Brain microvascular endothelial cell (primary cell): ENCODE measurements around the gene NIPSNAP3A.
A peak's percentile ranks its signal among the peaks of the same experiment; 100 is the strongest.

Source experiments
- DNase-seq: peaks from one replicate; pipeline ENCODE4 v3.0.0-alpha.2; 2020
- H3K27ac ChIP-seq: fragments of 250-450 bp; sonication (Bioruptor Pico); 2 replicates; pipeline ENCODE4 v1.5.1; 2020; ENCODE audit warnings: mild to moderate bottlenecking, moderate library complexity
- H3K27me3 ChIP-seq: fragments of 250-450 bp; sonication (Bioruptor Pico); replicated peaks from 2 replicates; pipeline ENCODE4 v1.5.1; 2020; ENCODE audit warnings: mild to moderate bottlenecking
- H3K36me3 ChIP-seq: fragments of 250-450 bp; sonication (Bioruptor Pico); replicated peaks from 2 replicates; pipeline ENCODE4 v1.5.1; 2020; ENCODE audit warnings: mild to moderate bottlenecking
- H3K4me3 ChIP-seq: 2 replicates; pipeline ENCODE4 v1.5.1; 2011; ENCODE audit warnings: low read depth, mild to moderate bottlenecking, control low read depth, low read length, moderate library complexity
- CTCF ChIP-seq: IDR thresholded peaks from 2 replicates; pipeline ENCODE4 v1.5.1; 2011; ENCODE audit warnings: low read depth, mild to moderate bottlenecking, moderate library complexity, low read length, control low read depth, inconsistent platforms; ENCODE audit errors: missing control alignments
- in situ Hi-C: cut with HindIII; loops from 2 replicates; pipeline ENCODE4 v1.10.0; 2017; ENCODE audit warnings: low sequenced_read_pairs, low pct_ligation_motif_present

NIPSNAP3A gene

GRCh38 chr9:104800068-104800785 is 52.7 kb downstream of the NIPSNAP3A start:
- Histone ChIP-seq H3K36me3 (peaks cover 96% of the 10 kb centered on the region), H3K4me3 (no peak overlapping the region), H3K27me3 (no peaks in the 10 kb centered on the region), H3K27ac (no peak overlapping the region)
- TF ChIP-seq CTCF: no peak
- in situ Hi-C loops: no loop called here
- no peak for DNase-seq

- DNase-seq: peak; percentile 12
- H3K27ac ChIP-seq: no peak overlapping the region
- H3K36me3 ChIP-seq: peaks cover 96% of the 10 kb centered on the region
- in situ Hi-C loops: no loop called here
- H3K4me3 ChIP-seq: no peak overlapping the region
- no peaks in the 10 kb centered on the region for H3K27me3 ChIP-seq
- TF ChIP-seq CTCF: no peak
These were observed 54.6 kb downstream of the NIPSNAP3A start for GRCh38 chr9:104802110-104802509.

- Histone ChIP-seq H3K36me3 (peaks cover 91% of the 10 kb centered on the region), H3K27me3 (no peaks in the 10 kb centered on the region), H3K4me3 (no peak overlapping the region), H3K27ac (no peak overlapping the region)
- in situ Hi-C loops: no loop called here
- DNase-seq: no peak
- no peak for TF ChIP-seq CTCF
These were observed 55.4 kb downstream of the NIPSNAP3A start for GRCh38 chr9:104802906-104803305.

- H3K36me3 ChIP-seq: peaks cover 87% of the 10 kb centered on the region
- TF ChIP-seq CTCF: no peak
- no peak for DNase-seq
- in situ Hi-C loops: no loop called here
- H3K27me3 ChIP-seq: no peaks in the 10 kb centered on the region
- no peak overlapping the region for H3K4me3 ChIP-seq
- H3K27ac ChIP-seq: no peak overlapping the region
These were observed 58.0 kb downstream of the NIPSNAP3A start for GRCh38 chr9:104805441-104805840.

- Histone ChIP-seq H3K27ac (no peak overlapping the region), H3K4me3 (no peak overlapping the region), H3K27me3 (no peaks in the 10 kb centered on the region), H3K36me3 (peaks cover 87% of the 10 kb centered on the region)
- peak; percentile 45 for TF ChIP-seq CTCF
- no peak for DNase-seq
- in situ Hi-C loops: no loop called here
These were observed 60.6 kb downstream of the NIPSNAP3A start for GRCh38 chr9:104808035-104808614.
